SU-DHL-6 (cell line): ENCODE results near the gene GNB4.

Experiments used
- CTCF ChIP-seq: fragments of 200-600 bp; sonication (generic); IDR thresholded peaks from one replicate; pipeline ENCODE4 v1.5.1; 2017; ENCODE audit warnings: antibody characterized with exemption, mild to moderate bottlenecking, low read length, moderate library complexity; ENCODE audit not compliant: insufficient read depth, poor library complexity, severe bottlenecking
- EZH2phosphoT487 ChIP-seq: fragments of 200-600 bp; sonication (generic), shearing (Covaris generic); conservative IDR thresholded peaks from 2 replicates; pipeline ENCODE4 v1.6.1; 2018; ENCODE audit warnings: mild to moderate bottlenecking, antibody characterized with exemption, low read length, moderate library complexity, mixed read lengths

DNA sequence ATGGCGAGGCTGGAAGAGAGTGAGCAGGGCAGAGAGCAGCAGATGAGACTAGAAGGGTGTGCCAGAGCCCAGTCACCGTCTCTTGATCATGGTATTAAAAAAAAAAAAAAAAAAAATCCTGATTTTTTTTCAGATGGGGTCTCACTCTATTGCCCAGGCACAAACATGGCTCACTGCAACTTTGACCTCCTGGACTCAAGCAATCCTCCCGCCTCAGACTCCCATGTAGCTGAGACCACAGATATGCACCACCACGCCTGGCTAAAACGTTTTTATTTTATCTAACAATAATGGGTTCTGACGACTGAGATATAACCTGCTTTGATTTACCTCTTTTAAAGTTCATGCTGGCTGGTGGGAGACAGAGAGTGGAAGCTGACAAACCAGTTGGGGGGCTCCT, 4.0 kb downstream of the GNB4 start:
- TF ChIP-seq CTCF (no peak), EZH2phosphoT487 (no peak)
